ENCODE measurements around the gene DISC1. TPM values are rescaled to one million over a fixed set of nuclear protein-coding genes. Genes with fewer than 3 reads are reported as not detected.

Gene DISC1
- total RNA-seq, 1 experiment from 2014 or later = 1.8 TPM

DNA sequence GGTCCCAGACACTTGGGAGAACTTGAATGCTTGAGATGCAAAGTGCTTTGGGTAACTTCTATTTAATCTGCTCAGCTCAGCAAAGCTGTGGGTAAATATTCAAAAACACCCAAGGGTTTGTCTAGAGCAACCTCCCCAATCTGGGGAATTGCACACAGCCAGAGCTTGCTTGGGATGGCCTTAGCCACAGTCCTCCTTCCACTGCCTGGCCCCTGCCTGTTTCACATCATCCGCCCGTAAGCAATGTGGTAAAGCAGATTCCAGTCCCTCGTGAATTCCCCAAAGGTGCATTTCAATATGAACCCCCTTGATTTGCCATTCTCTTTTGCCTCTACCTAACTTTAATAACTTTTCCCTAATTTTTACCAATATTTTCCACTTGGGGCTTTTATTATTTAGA, 418.1 kb downstream of the DISC1 start:
- intact Hi-C loops (cut with micrococcal nuclease) = loop anchor here (5.0 kb wide), 2 partner anchors 583 to 1102 kb away; no protein-coding TSS in a partner anchor

More for the DNA sequence above, 418.1 kb downstream of the DISC1 start:
- Histone ChIP-seq H2AFZ (ENCODE audit: low read depth, low read length, poor library complexity, severe bottlenecking) (no peak overlapping the region), H3K4me2 (ENCODE audit: low read length) (no peak overlapping the region), H3K27ac (ENCODE audit: low read depth, low read length) (no peak overlapping the region), H3K9me2 (ENCODE audit: insufficient read depth) (no peaks in the 10 kb centered on the region), H3K4me1 (ENCODE audit: control insufficient read depth in 1 of 2, insufficient read depth in 2 of 2, low read length in 2 of 2) (no peaks in the 10 kb centered on the region), H4K20me1 (ENCODE audit: insufficient read depth) (no peaks in the 10 kb centered on the region), H3K27me3 (ENCODE audit: insufficient read depth, low read length) (peaks cover 6% of the 10 kb centered on the region), H3K9ac (ENCODE audit: low read length) (no peak overlapping the region), H3K36me3 (ENCODE audit: control insufficient read depth in 1 of 2, insufficient read depth in 2 of 2, low read length in 2 of 2) (no peaks in the 10 kb centered on the region), H3K4me3 (replicated peaks in 1 of 2; ENCODE audit: low read depth in 1 of 2, low read length in 2 of 2) (no peak overlapping the region), H3K9me3 (ENCODE audit: control insufficient read depth in 1 of 2, insufficient read depth in 1 of 2, low read depth in 1 of 2, low read length in 2 of 2) (no peaks in the 10 kb centered on the region), H3K79me2 (ENCODE audit: insufficient read depth, low read length) (no peaks in the 10 kb centered on the region)
- ChIA-PET POLR2A (no interaction called here), CTCF (no interaction called here), RAD21 (ENCODE audit: low non-redundant PET in 1 of 2, low total read pairs in 2 of 2, uncharacterized antibody in 2 of 2, unreplicated experiment in 2 of 2) (no interaction called here)
- TF ChIP-seq CBX3 (IDR thresholded peaks at IDR 0.05; ENCODE audit: low read depth) (no peak), RAD21 (IDR thresholded peaks at IDR 0.05; ENCODE audit: low read depth) (no peak), POLR2AphosphoS5 (IDR thresholded peaks at IDR 0.05; ENCODE audit: low read depth, low read length) (no peak), POLR2A (IDR thresholded peaks at IDR 0.05; ENCODE audit: borderline replicate concordance, extremely low read depth, insufficient read depth, insufficient read length) (no peak), EGR1 (IDR thresholded peaks at IDR 0.05; ENCODE audit: low read depth) (no peak), YY1 (IDR thresholded peaks at IDR 0.05; ENCODE audit: extremely low read depth, insufficient replicate concordance, low read depth, low read length) (no peak), SIN3A (IDR thresholded peaks at IDR 0.05; ENCODE audit: low read depth) (no peak)
- TF ChIP-seq, protein P1, sequence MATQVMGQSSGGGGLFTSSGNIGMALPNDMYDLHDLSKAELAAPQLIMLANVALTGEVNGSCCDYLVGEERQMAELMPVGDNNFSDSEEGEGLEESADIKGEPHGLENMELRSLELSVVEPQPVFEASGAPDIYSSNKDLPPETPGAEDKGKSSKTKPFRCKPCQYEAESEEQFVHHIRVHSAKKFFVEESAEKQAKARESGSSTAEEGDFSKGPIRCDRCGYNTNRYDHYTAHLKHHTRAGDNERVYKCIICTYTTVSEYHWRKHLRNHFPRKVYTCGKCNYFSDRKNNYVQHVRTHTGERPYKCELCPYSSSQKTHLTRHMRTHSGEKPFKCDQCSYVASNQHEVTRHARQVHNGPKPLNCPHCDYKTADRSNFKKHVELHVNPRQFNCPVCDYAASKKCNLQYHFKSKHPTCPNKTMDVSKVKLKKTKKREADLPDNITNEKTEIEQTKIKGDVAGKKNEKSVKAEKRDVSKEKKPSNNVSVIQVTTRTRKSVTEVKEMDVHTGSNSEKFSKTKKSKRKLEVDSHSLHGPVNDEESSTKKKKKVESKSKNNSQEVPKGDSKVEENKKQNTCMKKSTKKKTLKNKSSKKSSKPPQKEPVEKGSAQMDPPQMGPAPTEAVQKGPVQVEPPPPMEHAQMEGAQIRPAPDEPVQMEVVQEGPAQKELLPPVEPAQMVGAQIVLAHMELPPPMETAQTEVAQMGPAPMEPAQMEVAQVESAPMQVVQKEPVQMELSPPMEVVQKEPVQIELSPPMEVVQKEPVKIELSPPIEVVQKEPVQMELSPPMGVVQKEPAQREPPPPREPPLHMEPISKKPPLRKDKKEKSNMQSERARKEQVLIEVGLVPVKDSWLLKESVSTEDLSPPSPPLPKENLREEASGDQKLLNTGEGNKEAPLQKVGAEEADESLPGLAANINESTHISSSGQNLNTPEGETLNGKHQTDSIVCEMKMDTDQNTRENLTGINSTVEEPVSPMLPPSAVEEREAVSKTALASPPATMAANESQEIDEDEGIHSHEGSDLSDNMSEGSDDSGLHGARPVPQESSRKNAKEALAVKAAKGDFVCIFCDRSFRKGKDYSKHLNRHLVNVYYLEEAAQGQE (IDR thresholded peaks at IDR 0.05; ENCODE audit: low read depth) = no peak
- TF ChIP-seq, protein P2, sequence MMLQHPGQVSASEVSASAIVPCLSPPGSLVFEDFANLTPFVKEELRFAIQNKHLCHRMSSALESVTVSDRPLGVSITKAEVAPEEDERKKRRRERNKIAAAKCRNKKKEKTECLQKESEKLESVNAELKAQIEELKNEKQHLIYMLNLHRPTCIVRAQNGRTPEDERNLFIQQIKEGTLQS (IDR thresholded peaks at IDR 0.05) = no peak
- DNase-seq (ENCODE audit: low read depth, low spot score) = no peak
- BruUV-seq (replicated peaks) = no TSS peak
- no peak for ATAC-seq
